Ureter (tissue), 1 donor: Measurements from ENCODE around the gene WDFY4. TPM values are rescaled to one million over a fixed set of nuclear protein-coding genes. Genes with fewer than 3 reads are reported as not detected.

Experiments
- DNase-seq: peaks from one replicate; pipeline ENCODE4 v3.0.0-alpha.2; 2020; ENCODE audit warnings: low spot score
- total RNA-seq: library from RNA; stranded (reverse); gene quantifications from one replicate; pipeline ENCODE4 v1.2.4, GENCODE V29; 2023
- donor health status: DM: yes; HTN: yes; CAD: no.

WDFY4 gene
- total RNA-seq, 1 donor from 2014 or later, result 7.0 TPM

DNA sequence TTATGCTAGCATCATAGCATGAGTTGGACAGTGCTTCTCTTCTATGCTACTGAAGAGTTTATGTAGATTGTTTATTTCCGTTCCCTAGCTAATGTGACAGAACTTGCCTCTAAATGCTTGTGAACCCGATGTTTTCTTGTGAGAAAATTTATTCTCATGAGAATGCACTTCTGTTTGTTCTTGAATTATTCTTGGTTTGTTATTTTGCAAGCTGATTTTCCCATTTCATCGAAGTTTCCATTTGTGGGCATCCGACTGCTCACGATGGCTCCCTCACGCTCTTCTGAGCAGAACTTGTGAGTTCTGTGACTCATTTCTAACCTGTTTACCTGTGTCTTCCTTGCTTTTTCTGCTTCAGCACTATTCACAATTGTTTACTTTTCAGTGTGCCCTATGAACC lies 59.9 kb downstream of the WDFY4 start:
- no peak for DNase-seq

DNA sequence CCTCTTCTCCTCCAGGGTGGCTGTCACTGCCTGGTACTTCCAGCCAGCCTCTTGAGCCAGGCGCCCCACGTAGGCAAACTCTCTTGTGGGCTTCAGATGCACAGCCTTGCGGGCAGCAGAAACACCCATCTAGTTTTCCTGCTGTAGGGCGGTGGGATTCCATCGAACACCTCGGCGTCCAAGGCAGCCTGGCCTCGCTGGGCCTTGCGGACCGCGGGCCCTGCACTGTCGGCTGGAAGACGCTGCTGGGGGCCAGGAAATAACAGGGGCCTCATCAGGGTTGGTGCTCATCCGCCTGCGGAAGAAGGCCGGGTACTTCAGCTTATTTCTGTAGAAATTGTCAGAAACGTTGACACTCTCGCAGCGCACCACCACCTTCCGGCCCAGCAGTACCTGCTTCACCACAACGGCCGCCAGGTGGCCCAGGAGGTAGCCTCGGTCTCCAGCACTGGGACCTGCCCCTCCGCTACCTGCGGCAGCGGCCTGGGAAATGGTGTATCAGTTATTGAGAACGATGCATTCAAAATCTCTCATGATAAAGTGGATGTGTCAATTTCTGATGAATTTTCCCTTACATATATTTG lies 61.1 kb downstream of the WDFY4 start:
- DNase-seq, result no peak

DNA sequence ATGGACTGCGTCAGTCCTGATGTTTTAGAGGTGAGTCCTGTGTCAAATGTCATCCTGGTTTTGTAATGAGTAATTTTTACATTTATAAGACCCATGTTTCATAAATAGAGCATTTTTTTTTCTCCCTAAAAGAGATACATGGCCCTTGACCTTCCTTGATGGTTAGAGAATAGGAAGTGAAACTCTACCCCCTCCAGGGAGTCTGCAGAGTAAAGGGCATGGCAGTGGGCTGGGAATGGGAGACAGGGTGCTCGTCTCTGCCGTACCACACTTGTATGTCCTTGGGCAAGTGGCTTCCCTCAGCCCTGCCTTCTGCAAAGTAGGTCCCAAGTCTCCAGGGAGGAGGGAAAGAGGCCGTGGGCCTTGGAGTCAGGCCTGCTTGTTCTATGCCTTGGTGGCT lies 63.9 kb downstream of the WDFY4 start:
- DNase-seq, result no peak

DNA sequence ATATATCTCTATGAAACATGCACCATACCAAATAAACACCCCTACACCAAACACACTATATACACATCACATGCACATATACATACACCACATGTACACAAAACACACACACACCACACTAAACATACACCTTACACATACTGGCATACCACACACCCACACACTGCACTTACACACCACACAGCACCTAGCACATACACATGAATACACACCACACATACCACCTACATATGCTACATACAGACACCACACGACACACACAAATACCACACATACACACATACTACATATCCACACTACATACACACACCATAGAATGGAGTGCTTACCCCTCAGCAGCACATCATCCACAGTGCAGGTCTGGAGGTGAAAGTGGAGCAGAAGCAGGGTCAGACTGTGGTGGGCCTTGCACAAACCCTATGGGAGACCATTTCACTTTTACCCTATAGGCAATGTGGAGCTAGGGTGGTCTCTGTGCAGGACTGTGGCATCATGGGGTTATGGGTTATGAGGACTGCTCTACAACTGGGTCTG lies 64.6 kb downstream of the WDFY4 start:
- DNase-seq, result no peak

DNA sequence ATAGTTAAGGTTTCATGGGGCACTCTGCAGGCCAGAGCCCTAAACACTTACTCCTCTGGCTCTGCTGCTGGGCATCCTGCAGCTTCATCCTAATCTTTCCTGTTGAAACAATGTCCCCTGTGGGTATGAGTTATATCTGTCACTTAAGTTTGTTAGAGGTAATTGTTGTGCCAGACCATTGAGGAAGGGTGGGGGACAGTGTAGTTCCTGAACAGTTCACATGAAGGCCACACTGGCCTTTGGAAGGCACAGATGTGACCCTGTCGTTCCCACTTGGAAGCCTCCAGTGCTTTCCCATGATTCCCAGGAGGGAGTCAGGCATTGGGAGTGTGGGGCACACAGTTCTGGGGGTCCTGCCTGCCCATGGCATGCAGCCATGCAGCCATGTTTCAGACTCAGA lies 65.3 kb downstream of the WDFY4 start:
- DNase-seq, result no peak

DNA sequence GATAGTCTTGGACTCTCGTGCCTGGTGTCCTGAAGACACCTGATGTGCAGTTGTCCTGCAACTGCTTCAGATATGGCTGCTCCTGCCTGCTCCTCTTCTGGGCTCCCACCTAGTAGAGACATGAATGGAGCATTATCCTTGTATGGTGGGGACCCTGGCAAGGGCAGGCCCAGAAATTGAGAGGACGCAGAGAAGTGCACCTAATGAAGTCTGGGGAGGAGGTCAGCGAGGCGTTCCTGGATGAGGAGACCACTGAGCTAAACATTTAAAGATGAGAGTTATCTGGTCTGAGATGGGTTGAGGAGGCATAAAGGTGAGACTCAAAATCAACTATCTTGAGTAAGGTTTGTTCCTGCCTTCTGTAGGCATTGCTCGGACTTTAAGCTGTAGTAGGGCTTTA lies 66.3 kb downstream of the WDFY4 start:
- DNase-seq, result no peak

DNA sequence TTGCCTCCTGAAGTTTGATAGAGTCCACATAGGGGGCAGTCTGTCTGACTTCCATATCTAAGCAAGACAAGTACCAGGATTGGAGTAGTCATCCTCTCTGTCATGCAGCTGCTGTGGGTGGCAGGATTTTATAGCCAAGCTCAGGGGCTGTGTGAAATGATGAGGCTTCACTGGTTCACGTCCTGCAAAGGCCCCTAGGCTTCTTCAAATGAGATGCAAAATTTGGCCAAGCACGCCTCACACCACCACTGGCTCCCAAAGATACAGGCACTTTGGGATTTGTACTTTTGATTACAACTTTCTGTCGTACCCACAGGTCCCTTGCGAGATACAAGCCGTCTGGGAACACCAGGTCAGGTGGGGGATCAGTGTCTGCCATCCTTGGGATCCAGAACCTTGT lies 67.1 kb downstream of the WDFY4 start:
- no peak for DNase-seq

DNA sequence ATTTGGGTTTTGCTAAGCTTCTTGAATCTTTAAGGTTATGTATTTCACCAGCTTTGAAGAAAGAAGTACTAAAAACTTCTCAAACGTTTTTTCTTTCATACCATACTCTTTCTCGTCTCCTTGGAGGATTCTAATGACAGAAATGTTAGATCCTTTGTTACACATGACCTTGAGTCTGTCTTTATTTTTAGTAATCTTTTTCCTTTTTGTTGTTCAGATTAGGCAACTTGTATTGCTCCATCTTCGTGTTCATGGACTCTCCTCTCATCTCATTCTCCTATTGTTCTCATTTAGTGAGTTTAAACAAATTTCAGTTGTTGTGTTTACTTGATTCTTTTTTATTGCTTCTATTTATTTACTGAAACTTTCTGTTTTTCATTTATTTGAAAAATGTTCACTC lies 73.7 kb downstream of the WDFY4 start:
- no peak for DNase-seq

DNA sequence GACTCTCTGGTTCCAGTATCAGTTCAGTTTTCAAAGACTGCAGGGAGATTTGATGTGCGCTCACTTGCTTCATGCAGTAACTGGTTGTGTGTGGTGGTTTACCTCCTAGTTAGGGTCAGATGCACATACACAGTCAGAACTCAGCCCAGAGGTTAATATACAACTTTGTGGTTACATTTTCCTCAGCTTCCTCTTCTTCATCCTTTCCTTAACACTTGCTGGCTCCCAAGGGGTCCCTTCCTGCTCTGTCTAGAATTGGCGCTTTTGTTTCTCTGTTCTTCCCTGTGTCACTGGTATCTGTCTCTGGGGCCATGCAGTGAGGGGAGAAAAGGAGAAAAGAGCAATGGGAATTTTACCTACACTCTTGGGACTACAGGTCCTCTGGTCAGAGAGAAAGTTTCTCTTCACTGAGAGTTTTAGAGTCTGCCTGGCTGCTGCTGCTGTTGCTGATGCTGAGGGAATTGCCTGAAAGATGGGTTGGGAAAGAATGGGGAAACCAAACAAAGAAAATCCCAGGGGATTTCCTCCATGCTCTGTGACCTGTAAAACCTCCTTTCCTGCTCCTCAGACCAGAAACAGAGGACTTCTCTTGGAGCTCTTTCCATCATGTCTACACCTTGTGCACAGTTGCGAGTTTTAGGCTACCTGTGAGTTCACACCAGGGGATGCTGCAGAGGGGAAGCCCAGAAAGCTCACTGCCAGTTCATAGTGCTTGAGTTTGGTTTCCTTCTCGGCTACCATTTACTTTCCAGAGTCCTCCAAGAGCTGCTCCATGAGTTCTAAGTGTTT lies 74.6 kb downstream of the WDFY4 start:
- DNase-seq, result no peak

DNA sequence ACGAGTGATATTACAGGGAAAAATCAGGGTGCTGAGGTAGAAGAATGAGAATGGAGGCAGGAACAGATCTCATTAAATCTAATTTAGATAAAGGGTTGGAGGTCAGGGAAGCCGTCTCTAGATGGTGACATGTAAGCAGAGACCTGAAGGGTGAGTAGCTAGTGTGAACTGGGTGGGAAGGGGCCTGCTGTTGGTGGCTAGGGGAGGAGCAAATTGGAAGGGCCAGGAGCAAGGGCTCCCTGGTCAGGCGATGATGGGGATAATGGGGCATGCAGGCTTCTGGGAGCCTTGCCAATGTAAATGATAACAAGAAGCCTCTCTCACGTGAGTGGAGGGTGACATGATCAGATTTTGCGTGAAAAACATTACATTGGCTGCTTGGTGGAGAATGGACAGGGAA lies 76.3 kb downstream of the WDFY4 start:
- DNase-seq, result no peak

DNA sequence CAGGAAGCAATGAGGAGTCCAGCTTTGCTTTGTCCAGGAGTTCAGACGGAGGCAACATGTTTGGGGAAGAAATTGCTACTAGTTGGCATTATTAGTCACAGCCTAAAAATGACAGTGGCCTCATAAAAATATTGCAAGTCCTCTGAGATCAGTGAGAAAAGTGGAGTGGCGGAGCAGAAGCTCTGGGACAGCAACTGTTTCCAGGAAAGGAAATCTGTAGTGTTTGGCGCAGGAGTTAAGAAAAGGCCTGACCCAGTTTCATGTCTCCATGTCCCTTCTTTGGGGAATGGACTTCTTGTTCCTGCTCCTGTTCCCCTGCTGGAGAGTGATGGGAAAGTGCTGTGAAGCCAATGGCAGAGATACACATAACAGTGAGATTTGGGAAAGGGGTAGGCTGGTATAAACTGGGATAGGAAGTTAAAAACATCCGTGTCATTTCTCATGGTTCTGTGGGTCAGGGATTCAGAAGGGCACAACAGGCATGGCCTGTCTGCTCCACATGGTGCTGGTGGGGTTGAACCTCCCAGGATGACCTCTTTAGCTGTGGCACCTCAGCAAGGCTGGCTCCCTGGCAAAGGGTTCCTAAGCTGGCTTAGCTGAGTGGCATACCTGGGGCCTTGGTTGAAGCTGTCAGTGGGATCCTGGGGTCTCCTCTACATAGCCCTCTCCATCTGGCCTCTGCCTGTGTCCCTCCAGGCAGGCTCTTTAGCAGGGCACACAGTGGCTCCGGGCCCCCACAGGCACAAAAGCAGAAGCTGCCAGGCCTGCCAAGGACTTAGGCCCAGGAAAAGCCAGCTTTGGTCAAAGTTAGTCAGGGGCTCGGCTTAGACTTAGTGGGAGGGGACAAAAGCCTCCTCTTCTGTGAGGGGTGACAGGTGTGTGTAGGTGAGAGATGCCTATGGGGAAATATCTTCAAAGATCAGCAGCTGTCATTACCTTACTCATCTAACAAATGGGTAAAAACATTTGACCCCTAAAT lies 77.7 kb downstream of the WDFY4 start:
- DNase-seq, result no peak

DNA sequence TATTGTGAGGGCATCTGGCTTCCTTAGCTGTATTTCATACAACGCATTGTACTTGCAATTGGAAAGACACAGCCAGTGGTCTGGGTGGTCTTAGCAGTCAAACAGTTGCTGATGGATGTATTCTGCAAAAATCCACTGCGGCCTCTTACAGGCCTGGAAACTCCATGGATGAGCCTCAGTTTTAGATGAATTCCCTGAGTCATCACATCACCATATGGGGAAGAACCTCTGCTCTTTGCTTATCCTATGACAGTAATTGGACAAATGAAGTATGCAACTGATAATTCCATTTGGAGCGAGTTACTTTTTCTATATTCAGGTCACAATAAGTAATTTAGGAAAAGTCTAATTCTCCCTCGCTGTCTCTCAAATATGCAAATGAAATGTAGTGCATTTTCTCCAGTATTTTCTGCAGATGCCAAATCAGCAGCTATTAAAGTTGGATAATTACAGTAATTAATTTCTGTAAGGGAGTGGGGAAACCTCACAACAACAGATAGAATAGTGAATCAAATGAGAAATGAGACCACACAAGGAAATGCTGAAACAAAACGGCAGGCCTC lies 78.8 kb downstream of the WDFY4 start:
- no peak for DNase-seq

DNA sequence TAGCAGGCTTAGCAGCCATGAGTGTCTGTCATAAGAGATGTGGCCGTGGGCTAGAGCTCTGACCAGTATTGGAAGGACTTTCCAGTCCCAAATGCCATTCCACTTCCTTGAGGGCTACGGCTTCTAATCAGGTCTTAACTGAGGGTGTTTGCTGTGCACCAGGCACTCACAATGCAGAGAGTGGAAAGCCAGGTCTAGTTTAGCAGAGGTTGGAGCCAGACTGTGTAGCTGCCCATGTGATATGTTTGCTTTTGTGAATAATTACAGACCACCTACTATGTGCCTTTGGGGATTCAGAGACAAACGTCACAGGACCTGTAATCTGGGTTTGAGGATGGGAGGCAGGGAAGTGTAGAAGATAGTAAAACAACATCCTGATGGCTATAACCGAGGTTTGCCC lies 79.8 kb downstream of the WDFY4 start:
- no peak for DNase-seq

DNA sequence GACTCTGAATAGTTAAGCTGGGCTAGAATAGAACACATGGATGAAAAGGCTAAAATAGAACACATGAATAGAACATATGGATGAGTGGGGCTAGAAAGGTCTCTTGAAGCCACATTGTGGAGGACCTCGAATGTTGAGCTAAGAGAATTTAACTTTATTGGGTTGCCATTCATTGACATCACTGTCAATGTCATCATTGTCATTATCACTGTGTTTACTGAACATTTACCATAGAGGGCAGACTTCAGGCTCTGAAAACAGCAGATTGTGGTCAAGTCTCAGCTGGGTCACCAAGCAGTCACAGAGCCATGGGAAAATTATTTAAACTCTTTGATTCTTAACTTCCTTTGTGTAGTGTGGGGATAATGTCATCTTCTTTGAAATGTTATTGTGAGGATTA lies 80.4 kb downstream of the WDFY4 start:
- no peak for DNase-seq

DNA sequence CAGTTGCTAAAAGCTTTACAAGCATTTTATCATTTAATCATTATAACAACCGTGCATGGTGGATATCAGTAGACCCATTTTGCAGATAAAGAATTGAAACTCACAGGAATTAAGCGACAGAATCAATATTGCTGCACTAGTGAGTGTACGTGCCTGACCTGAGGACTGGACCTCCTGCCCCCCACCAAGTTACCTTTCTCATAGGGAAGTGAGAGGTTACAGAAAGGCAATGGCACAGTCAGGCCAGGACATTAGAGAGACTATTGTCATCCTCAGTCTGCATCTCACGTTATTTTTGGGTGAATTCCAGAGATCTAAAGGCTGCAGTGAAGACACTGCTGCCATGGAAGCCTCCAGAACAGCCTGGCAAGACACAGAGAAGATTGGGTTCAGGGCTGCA lies 80.9 kb downstream of the WDFY4 start:
- no peak for DNase-seq

DNA sequence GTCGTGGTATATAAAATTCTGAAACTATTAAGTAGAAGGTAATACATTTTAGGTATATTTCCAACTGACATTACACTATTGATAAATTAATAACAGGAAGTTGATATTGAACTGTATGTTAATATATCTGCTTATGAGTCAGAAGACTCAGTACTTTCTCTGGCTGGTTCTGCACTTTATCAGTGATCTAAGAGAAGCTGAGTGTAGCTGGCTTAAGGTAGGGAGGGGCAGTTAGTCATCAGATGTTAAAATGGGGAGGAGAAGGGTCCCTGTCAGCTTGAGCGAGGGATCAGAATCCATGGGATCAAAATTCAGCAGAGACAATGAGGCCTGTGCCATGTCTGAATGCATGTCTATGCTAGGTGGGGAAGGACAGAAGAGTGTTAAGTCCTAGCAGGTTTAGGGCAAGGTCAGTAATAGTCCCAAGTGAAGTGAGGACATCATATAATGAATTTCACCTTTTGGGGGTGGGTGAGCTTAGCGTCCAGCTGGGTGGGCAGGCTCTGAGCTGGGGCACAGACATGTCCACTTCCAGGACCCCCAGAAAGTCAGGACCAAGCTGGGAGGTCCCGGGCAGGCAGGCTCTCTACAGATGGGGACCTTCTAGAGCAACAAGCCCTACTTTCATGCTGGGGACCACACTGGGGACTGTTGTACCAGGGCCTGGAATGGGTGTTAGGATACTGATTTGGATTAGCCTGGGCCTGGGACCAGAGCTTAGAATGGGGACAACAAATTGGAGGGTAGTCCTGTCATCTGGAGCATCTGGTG lies 82.9 kb downstream of the WDFY4 start:
- DNase-seq, result no peak

DNA sequence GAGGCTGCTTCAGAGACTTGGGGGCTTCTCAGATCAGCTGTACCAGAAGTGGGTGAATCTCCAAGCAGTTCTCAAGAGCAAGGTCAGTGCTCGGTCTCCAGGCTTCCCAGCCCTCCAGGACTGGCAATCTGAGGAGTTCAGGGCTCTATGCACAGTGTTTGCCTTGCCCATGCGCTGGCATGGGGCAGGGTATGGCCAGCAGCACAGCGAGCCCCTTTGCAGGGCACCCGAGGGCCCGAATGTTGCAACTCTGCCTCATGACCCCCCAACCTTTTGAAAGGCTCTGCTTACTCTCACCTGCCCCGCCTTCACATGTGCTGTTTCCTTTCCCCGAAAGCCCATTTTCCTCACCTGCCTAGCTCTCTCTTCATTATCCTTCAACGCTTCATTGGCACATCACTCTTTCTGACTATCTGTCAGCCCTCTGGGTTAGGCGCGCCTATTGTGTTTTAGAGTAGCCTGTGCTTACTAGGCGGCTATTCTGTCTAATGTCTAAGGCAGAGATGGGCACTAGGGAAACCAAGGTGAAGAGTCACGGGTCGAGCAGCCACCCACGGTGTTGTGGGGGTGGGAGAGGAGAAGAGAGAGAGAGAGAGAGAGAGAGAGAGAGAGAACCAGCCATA lies 83.6 kb downstream of the WDFY4 start:
- DNase-seq, result no peak

DNA sequence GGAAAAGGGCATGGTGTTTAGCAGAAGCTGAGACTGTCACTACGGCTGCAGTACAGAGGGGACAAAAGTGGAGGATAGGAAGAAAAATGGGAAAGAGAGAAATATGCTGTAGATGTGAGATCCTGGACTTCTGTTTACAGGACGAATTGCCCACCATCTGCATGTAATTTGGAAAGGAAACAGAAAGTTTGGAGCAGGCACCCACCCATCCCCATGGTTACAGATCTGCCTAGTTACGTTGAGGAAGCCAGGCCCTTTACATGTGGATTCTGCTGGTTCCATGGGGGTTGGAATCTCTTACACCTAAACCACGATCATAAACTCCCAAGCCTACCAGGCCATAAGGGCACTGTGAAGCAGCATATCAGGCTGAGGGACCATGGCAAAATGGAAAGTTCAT lies 84.3 kb downstream of the WDFY4 start:
- DNase-seq, result no peak

DNA sequence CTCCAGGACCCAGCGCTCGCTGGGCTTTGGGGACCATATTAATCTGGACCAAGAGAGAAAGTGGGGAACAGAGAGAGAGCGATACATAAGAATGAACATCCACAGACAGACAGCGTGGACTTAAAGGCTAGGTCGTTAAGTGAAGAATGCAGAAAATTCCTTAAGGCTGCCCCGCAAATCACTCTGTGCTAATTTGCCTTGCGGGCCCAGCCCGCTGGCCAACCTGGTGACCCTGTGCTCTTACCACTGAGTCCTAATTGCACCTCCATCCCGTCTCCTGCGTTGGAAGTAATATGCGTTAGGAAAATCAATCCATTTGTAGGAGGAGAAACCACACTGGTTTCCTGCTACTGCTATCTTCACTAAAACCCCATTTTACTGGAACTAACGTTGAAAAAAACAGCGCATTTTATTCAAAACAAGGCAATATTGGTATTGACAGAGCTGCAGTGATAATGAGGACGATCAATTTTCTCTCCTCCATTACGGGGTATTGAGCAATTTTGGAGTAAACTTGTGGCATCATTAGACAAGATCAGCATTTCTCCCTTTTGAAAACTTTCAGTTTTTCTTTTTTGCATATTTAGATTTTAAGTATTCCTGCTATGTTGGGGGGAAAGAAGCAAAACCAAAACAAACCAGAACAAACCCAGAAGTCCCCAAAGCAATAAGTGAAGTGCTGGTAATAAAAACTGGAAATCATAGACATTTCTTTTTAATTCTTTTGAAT lies 85.2 kb downstream of the WDFY4 start:
- DNase-seq, result no peak

DNA sequence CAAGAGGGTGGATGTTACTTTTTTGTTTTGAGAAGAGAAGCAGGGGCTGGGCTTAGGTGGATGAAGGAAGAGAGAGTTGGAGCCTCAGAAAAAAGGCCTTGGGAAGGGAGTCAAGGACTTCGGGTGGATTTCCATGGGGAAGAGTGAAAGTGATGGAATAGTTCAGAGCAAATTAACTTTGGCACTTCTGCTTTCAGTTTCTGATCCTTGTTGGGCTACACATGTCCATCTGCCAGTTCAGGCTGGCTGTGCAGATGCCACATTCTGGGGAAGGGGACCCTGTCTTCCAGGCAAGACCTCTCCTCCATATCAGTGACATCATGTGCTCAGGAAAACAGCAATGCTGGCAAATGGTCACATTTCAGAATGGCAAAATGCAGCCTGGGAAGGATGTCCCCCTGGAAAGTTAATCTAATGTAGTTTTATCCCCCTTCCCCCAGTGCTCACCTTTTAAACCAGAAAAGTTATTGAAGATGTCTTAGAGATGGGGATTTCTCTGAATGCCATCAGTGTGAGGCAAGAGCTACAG lies 86.0 kb downstream of the WDFY4 start:
- DNase-seq, result no peak
